WI38 (cell line): ENCODE results near the gene RPP14.

Experiments used
- H3K4me3 ChIP-seq: 2 replicates; pipeline ENCODE4 v1.5.1; 2011; ENCODE audit warnings: low read depth, mild to moderate bottlenecking, control low read depth, low read length
- CTCF ChIP-seq: IDR thresholded peaks from 2 replicates; pipeline ENCODE4 v1.5.1; 2012; ENCODE audit warnings: low read depth, mild to moderate bottlenecking, control low read depth, low read length

Gene RPP14

GRCh38 chr3:58305882-58306711, at the start of gene RPP14, which contains the start of gene HTD2:
TSS of gene RPP14 (plus strand) at chr3:58306245. CDS start at chr3:58310330, 4,085 bp downstream.
TSS of gene HTD2 (plus strand) at chr3:58306520. CDS start at chr3:58317614, 11,094 bp downstream.
- peak; percentile 88 for TF ChIP-seq CTCF
- peak within 1 kb of the TSS; percentile 76 for H3K4me3 ChIP-seq

- no peak for TF ChIP-seq CTCF
- H3K4me3 ChIP-seq: no peak overlapping the region
These were observed 49.5 kb upstream of the RPP14 start for GRCh38 chr3:58256511-58256910.

GRCh38 chr3:58258392-58259055, 47.5 kb upstream of the RPP14 start:
- TF ChIP-seq CTCF: no peak
- no peak overlapping the region for H3K4me3 ChIP-seq

GRCh38 chr3:58260261-58260731, 45.7 kb upstream of the RPP14 start:
- no peak overlapping the region for H3K4me3 ChIP-seq
- no peak for TF ChIP-seq CTCF

GRCh38 chr3:58260733-58261132, 45.3 kb upstream of the RPP14 start:
- no peak for TF ChIP-seq CTCF
- H3K4me3 ChIP-seq: no peak overlapping the region

- no peak for TF ChIP-seq CTCF
- H3K4me3 ChIP-seq: no peak overlapping the region
These were observed 43.9 kb upstream of the RPP14 start for GRCh38 chr3:58261954-58262666.
